GM19239 (cell line): ENCODE measurements around the gene LRRC70.

Experiments
- DNase-seq: peaks from one replicate; pipeline ENCODE4 v3.0.0; 2011; ENCODE audit warnings: low spot score; ENCODE audit not compliant: insufficient read length
- FAIRE-seq: peaks from 2 replicates; lab custom pipeline; 2011; peaks lifted over from hg19 to GRCh38; lab: Jason Lieb, UNC

Gene LRRC70

DNA sequence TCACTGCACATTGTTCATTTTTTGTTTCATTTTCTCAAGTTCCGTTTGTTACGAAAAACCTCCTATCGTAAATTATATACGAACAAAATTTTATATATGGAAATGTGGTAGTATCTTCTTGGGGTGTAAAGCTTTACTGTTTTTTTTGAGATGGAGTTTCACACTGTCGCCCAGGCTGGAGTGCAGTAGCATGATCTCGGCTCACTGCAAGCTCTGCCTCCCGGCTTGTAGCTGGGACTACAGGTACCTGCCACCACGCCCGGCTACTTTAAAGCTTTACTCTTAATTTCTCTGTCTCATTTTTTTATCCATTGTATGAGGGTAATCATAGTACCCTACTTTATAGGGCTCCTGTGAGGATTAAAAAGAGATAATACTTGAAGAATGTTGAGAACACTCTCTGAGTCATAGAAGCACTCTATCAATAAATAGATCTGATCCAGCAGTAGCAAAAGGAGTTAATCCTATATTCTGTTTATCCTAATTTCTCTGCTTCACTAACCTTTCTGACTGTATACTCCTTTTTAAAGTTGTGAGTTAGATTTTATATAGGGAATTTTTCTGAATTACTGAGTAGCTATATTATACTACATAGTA is 5.6 kb upstream of the LRRC70 start:
- FAIRE-seq (no peak), DNase-seq (no peak)

DNA sequence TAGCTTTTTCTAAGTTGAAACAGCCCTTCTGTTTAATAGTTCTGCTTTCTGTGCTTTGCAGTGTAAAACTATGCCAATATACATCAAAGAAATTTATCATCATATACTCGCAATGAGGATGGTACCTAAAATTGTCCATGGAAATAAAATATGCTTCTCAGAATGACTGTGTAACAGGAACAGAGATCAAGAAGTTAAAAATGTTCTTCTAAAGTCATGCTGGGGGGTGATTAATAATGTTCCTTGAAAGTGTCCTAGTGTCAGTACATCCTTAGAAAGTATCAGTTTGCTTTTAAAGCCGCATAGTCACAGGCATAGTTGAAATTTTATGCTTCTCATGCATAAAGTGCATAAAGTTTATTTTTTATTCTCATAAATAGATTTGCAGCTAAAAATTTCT is 4.0 kb upstream of the LRRC70 start:
- DNase-seq (no peak), FAIRE-seq (no peak)

DNA sequence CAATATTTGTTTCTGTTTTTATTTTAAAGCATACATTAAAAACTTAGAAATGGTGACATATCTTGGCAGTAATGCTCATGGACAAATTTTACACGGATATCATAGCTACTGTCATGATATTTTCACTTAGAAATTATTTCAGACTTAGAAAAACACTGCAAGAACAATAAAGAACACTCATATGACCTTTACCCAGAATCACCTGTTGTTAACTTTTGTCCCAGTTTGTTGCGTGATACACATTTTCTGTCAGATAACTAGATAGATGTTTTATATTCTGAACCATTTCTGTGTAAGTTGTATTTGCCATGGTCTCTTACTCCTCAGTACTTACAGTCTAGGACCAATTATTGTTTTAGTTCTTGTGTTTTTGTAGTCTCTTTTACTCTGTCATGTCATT is 3.6 kb upstream of the LRRC70 start:
- DNase-seq (no peak), FAIRE-seq (no peak)

DNA sequence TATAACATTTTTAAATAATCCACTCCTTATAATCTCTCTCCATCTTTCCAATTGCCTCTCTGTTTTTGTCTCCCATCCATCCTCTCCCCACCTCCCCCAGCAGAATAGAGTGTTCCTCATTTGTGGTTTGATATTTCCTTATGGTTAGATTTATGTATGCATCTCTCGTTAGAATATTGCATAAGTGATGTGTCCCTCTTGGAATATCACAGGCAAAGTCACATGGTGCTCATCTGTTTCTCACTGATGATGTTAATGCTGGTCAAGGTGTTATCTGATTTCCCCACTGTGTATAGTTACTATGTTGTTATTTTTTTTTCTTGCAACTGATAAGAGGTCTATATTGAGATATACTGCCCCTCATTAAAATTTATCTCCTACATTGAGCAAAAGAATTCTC is 3.1 kb upstream of the LRRC70 start:
- no peak for DNase-seq

DNA sequence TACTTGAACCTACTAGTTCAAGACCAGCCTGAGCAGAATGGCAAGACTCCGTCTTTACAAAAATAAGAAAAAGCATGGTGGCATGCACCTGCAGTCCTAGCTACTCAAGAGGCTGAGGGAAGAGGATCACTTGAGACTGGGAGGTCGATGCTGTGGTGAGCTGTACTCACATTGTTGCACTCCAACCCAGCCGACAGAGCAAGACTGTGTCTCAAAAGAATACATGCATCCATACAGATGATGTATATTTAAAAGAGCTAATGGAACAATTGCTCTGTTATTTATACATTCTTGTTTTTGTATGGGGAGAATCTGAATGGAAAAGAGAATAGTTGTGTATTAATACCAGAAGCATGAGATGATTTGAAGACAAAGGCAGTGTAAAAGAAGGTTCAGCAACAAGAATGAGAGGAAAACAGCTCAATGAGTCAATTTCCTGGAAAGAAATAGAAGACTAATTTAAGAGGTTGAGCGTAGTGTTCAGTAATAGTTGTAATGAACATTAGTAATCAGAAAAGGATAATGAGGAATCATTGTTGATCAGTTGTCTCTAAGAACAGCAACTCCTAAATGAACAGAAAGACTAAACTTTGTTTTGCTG is 1.9 kb upstream of the LRRC70 start:
- DNase-seq: no peak
- FAIRE-seq: peak; percentile 71

More for the DNA sequence above, 3.1 kb upstream of the LRRC70 start:
- FAIRE-seq: no peak

DNA sequence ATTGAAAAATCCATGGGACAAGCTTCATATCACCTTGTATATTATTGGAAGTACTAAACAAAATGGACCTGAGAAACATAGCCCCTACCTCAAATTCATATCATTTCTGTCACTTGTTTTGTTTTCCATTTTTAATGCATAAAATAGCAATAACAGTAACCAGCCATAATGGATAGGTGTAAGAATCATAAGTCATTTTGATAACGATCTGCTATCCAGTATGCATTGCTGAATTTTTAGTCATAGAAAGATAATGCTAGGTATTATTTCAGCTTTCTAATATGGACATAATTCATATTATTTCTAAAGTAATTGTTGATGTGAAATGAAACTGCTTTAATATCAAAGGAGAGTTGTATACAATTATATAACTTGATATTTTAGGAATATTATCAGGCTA is 1.1 kb upstream of the LRRC70 start:
- DNase-seq (no peak), FAIRE-seq (no peak)

DNA sequence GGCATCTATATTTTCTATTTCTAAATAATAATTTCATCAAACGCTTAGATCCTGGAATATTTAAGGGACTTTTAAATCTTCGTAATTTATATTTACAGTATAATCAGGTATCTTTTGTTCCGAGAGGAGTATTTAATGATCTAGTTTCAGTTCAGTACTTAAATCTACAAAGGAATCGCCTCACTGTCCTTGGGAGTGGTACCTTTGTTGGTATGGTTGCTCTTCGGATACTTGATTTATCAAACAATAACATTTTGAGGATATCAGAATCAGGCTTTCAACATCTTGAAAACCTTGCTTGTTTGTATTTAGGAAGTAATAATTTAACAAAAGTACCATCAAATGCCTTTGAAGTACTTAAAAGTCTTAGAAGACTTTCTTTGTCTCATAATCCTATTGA is 1.1 kb downstream of the LRRC70 start:
- DNase-seq: no peak
- FAIRE-seq: peak; percentile 79

DNA sequence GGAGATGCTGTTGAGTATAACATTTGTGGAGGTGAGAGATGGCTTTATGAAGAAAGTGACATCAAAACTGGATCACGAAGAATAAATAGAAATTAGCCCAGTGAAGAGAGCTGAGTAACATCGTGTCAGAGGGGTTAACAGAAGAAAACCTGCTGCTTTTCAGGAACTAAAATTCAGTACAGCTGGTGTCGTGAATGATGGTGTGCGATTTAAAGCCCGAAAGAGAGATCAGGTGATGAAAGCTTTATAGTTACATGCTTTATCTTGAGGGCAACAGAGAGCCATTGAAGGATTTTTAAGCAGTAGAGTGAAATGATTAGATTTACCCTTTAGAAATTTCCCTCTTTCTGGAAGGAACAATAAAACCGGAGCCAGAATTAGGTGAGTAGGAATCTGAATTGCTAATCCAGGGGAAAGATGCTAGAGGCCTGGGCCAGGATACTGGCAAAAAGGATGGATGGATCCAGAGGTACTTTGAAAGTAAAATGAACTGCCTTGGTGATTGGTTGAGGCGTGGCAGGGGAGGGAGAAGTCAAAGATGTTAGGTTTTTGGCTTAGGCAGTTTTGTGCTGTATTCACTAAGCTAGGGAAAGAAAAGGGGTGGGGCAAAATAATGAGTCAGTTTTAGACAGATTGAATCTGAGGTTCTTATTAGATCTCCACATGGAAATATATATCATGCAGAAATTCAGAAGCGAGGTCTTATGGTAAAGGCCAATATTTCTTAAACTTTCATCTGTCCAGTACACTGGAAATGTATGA is 3.4 kb downstream of the LRRC70 start:
- DNase-seq (no peak), FAIRE-seq (peak; percentile 14)

DNA sequence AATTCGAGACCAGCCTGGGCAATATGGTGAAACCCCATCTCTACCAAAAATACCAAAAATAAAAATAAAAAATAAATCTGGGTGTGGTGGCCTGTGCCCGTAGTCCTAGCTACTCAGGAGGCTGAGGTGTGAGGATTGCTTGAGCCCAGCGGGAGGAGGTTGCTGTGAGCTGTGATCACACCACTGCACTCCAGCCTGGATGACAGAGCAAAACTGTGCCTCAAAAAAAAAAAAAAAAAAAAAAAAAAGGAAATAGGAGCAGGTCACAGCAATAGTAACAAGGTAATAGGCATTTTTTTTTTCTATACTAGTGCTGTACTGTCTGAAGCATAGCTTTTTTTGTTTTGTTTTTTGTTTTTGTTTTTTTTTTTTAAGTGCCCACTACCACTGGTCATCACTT is 5.8 kb downstream of the LRRC70 start:
- DNase-seq (no peak), FAIRE-seq (no peak)

DNA sequence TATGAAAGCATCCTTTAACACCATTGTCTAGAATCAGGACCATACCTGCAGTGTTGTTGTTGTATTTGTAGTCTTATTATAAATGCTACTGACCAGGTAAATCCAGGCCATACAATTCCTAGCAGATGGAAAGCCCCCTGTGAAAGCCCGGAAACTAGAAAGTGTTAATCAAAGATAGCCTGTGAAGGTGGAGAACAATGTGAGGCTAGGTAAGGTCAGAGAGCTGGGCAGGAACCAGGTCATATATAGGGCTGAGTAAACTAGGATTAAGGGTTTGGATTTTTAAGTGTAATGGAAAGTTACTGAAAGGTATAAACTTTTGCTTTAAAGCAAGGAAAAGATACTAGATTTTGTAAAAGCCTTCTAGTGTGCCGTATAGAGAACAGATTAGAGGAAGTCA is 6.7 kb downstream of the LRRC70 start:
- FAIRE-seq (no peak), DNase-seq (no peak)

DNA sequence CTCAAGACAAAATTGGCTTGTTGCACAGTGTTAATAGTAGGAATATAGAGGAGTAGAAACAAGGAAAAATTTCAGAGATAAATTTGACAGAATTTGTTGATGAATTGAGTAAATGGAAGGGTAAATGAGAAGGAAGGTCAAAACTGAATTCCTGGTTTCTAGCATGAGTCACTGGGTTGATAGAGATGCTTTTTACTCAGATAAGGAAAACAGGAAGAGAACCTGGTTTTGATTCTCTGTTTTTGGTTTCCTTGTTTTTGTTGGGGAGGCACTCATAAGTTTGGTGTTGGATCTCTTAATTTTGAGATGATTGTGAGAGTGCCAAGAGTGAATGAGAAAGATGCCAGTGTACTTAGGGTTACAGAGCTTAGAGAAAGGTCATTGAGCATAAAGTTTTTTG is 7.1 kb downstream of the LRRC70 start:
- DNase-seq: no peak
- peak; percentile 23 for FAIRE-seq

DNA sequence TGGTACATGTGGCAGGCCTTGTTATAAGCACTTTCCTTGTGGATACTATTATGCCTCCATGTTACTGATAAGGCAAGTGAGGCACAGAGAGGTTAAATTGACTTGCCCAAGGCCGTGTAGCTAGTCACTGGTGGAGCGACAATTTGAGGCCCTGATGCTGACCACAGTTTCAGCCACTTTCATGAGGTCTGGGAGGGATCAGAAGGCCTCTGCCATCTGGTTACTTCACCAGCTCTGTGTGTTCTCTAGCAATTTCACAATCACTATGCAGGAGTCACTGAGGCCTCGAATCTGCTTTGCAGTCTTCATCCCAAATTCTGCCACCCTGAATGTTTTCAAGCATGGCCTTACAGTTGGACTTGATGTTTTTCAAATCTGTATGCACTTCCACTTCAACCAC is 9.1 kb downstream of the LRRC70 start:
- DNase-seq: no peak
- FAIRE-seq: peak; percentile 28

DNA sequence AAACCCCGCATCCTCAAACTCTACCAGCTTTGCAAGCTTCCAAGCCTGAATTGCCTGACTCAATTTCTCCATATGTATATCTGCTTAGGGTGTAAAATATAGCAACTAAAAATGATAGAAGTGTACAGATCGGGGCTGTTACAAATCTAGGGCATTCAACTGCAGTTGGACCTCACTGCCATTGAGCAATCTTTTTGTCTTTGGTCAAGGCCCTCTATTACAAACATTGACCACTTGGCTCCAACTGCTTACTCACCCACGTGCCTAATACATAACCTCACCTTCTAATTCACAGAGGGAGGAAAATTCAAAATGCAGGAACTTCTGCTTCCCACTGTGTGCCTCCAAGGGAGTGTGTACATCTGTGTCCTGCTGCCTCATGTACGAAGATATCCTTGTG is 10.0 kb downstream of the LRRC70 start:
- DNase-seq (no peak), FAIRE-seq (no peak)

DNA sequence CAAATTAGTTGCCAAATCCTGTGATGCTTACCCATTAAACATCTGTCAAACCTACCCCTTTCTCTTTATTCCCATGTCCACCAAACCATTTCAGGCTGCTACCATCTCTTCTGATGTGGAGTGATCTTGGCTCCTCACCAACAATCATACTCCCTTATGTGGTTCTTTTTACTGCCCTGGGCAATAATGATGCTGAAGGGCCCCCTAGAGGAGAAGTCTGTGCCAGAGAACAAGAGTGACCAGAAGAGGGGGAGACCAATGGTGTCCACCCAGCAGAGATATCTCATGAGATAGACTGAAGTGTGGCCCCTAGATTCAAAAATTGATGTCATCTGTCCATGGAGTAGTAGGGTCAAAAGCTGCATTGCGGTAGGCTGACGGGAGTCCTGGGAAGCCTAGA is 10.9 kb downstream of the LRRC70 start:
- FAIRE-seq: no peak
- DNase-seq: no peak

DNA sequence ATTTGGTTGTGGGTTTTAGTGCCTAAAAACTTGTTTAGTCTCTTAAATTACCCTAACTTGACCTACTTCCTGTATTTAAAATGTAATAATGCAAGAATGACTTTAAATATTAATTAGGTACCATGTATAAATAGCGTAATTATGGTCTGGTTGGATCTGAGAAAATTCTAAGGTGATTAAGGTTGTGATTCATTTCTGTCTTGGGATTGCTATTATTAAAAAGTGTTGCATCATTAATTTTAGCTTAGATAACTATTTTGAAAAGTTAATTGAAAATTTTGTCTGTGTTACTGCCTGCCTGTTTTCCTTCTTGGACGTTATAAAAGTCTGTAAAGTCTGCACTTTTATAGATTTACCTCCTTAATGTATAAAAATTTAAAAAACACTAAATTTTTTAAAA is 11.8 kb downstream of the LRRC70 start:
- DNase-seq (no peak), FAIRE-seq (no peak)

DNA sequence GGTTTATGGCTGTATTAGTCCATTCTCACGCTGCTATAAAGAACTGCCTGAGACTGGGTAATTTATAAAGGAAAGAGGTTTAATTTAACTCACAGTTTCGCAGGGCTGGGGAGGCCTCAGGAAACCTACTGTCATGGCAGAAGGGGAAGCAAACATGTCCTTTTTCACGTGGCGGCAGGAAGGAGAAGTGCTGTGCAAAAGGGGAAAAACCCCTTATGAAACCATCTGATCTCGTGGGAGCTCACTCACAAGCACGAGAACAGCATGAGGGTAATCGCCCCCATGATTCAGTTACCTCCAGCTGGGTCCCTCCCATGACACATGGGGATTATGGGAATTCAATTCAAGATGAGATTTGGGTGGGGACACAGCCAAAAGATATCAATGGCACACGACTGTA is 13.9 kb downstream of the LRRC70 start:
- DNase-seq: no peak
- no peak for FAIRE-seq

DNA sequence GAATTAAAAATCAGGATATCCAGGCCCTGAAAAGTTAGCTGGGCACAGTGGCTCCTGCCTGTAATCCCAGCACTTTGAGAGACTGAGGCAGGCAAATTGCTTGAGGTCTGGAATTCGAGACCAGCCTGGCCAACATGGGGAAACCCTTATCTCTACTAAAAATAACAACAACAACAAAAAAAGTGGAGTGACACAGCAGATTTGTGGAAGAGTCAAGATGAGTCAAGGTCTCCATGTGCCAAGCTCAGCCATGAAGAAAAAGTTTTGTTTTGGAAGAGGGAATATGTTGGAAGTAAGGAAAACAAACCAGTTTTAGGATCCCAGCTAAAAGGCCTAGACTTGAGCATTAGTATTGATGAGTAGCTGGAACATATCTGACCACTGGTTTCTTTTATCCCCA is 14.7 kb downstream of the LRRC70 start:
- DNase-seq: no peak
- FAIRE-seq: peak; percentile 4

DNA sequence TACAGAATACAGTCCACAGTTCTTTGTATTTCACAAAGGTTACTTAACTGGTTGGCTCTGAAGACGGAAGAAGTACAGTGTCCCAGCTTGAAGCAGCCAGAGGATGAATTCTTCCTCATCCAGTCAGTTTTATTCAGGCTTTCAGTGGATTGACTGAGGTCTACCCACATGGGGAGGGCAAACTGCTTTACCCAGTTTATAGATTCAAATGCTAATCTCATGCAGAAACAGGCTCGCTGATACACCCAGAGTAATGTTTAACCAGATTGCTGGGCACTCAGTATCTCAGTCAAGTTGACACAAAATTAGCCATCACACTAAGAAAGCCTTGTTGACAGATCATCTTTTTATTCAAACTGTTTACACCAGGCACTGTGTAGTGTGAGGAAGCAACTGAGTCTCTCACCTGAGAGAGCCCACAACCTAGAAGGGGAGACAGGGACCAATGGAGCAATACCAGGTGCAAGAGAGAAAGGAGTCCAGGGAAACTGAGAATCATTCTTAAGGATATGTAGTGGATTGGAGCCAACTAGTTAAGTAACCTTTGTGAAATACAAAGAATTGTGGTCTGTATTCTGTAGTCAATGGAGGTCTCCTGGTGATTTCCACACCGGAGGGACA is 15.9 kb downstream of the LRRC70 start:
- FAIRE-seq (peak; percentile 11), DNase-seq (no peak)

DNA sequence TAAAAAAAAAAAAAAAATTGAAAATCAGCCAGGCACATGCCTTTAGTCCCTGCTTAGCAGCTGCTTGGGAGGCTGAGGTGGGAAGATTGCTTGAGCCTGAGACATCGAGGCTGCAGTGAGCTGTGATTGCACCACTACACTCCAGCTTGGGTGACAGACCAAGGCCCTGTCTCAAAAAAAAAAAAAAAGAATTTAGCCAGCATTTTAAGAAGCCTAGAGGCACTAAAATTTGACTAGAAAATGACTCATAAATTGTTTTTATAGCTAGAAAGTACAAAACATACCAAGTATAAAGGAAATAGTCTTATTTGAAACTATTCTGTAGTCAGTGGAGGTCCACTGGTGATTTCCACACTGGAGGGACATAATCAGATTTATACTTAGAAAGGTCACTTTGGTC is 17.5 kb downstream of the LRRC70 start:
- DNase-seq (no peak), FAIRE-seq (no peak)

DNA sequence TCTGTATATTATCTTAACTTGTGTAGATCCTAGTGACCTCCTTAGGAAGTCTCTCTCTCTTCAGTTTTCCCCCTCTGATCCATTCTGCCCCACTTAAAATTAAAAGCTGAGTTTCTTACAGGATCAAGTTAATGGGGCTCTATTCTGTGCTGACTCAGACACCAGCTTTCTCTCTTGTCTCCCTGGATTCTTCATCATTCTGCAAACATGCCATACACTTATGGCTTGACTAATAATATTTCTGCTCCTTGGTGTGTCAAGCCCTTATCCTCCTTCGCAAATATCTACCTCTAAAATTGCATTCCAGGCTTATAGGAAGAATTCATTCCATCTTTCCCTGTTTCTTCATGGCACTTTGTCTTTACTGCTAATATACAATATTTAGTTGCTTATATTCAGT is 18.1 kb downstream of the LRRC70 start:
- DNase-seq: no peak
- no peak for FAIRE-seq

DNA sequence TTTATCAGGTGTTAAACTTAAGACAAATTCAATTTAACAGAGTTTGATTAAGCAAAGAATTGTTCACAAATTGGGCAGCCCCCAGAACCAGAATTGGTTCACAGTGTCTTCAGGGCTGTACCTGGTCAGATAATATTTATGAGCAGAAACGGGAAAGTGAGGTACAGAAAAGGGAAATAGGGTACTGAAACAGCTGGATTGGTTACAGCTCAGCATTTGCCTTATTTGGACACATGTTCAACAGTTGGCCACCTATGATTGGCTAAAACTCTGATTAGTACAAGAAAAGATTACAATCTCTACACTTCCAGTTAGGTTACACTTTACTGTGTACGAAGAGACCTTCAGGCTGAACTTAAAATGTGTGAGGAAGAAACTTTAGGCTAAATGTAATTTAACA is 18.7 kb downstream of the LRRC70 start:
- FAIRE-seq: no peak

More for the DNA sequence above, 18.7 kb downstream of the LRRC70 start:
- no peak for DNase-seq
